SH-SY5Y (cell line): Measurements from ENCODE around the gene CRX.
A peak's percentile ranks its signal among the peaks of the same experiment; 100 is the strongest.

Source experiments
- GATA2 ChIP-seq: IDR thresholded peaks from 2 replicates; pipeline ENCODE4 v1.6.1; 2011; ENCODE audit warnings: mild to moderate bottlenecking, low read depth, low read length
- GATA3 ChIP-seq: IDR thresholded peaks from 2 replicates; pipeline ENCODE4 v1.6.1; 2011; ENCODE audit warnings: low read depth, mild to moderate bottlenecking, low read length, moderate library complexity

CRX gene

GRCh38 chr19:47886010-47886559 is 64.3 kb downstream of the CRX start, which contains the start of gene SULT2A1:
TSS of gene SULT2A1 (minus strand) at chr19:47886315. CDS start at chr19:47886257, 58 bp downstream.
- TF ChIP-seq GATA2: no peak

GRCh38 chr19:47890865-47891621 is 69.3 kb downstream of the CRX start:
- TF ChIP-seq GATA3 (no peak), GATA2 (no peak)

GRCh38 chr19:47891622-47891922 is 69.8 kb downstream of the CRX start:
- TF ChIP-seq GATA2: peak; percentile 80
- peak; percentile 51 for TF ChIP-seq GATA3

- TF ChIP-seq GATA3 (no peak), GATA2 (no peak; the same call in 1 of the 2 replicates)
These were observed 70.4 kb downstream of the CRX start for GRCh38 chr19:47891923-47892666.
